CD14-positive monocyte (primary cell): ENCODE data around the gene FRMPD1. TPM values are rescaled to one million over a fixed set of nuclear protein-coding genes. Genes with fewer than 3 reads are reported as not detected.

Source experiments
- DNase-seq, 3 donors: peaks; one replicate each; pipeline ENCODE4 v3.0.0-alpha.2; 2011 to 2022
- H2AFZ ChIP-seq: 2 replicates; pipeline ENCODE4 v1.6.0; 2012; ENCODE audit warnings: mild to moderate bottlenecking, low read depth, low read length, inconsistent platforms; ENCODE audit not compliant: insufficient read depth, poor library complexity, severe bottlenecking
- H3K27ac ChIP-seq, 2 donors: 1 replicate in 1 of 2; 2 replicates in 1 of 2; pipeline ENCODE4 v1.5.1; 2012 to 2013; ENCODE audit warnings: low read length in 2 of 2, control low read depth in 1 of 2, inconsistent platforms in 1 of 2, low read depth in 1 of 2, mild to moderate bottlenecking in 1 of 2
- H3K27me3 ChIP-seq, 2 donors: one replicate each; pipeline versions ENCODE4 v1.6.0 to v1.6.1; 2011 to 2013; ENCODE audit warnings: low read length in 2 of 2; ENCODE audit not compliant: control insufficient read depth in 2 of 2, insufficient read depth in 2 of 2
- H3K36me3 ChIP-seq, 2 donors: replicated peaks in 1 of 2; 1 replicate in 1 of 2; 2 replicates in 1 of 2; pipeline versions ENCODE4 v1.5.1 to v1.6.1; 2012 to 2013; ENCODE audit warnings: low read length in 2 of 2, control low read depth in 1 of 2, inconsistent platforms in 1 of 2, mild to moderate bottlenecking in 1 of 2; ENCODE audit not compliant: insufficient read depth in 2 of 2, control insufficient read depth in 1 of 2
- H3K4me1 ChIP-seq, 2 donors: 1 replicate in 1 of 2; 2 replicates in 1 of 2; pipeline versions ENCODE4 v1.5.1 to v1.6.1; 2012 to 2013; ENCODE audit warnings: low read length in 2 of 2, control low read depth in 1 of 2, inconsistent platforms in 1 of 2, mild to moderate bottlenecking in 1 of 2, moderate library complexity in 1 of 2; ENCODE audit not compliant: insufficient read depth in 2 of 2, control insufficient read depth in 1 of 2
- H3K4me2 ChIP-seq: replicated peaks from 2 replicates; pipeline ENCODE3; 2012; ENCODE audit warnings: low read length, moderate library complexity, mild to moderate bottlenecking; ENCODE audit not compliant: poor library complexity, severe bottlenecking; ENCODE audit errors: extremely low read depth
- H3K4me3 ChIP-seq, 3 experiments: fragments of 200-600 bp in 1 of 3; sonication (generic) in 1 of 3; replicated peaks in 1 of 3; 1 replicate in 2 of 3; 2 replicates in 1 of 3; pipeline ENCODE4 v1.5.1; 2011 to 2013; ENCODE audit warnings: low read length in 3 of 3, mild to moderate bottlenecking in 3 of 3, control low read depth in 2 of 3, low read depth in 2 of 3, inconsistent platforms in 1 of 3, moderate library complexity in 1 of 3
- H3K79me2 ChIP-seq: 2 replicates; pipeline ENCODE4 v1.6.0; 2012; ENCODE audit warnings: mild to moderate bottlenecking, control low read depth, inconsistent platforms, low read length, moderate library complexity; ENCODE audit not compliant: insufficient read depth
- H3K9ac ChIP-seq: 2 replicates; pipeline ENCODE4 v1.6.0; 2017; ENCODE audit warnings: low read length, mild to moderate bottlenecking; ENCODE audit not compliant: insufficient read depth, poor library complexity, severe bottlenecking
- H3K9me3 ChIP-seq, 2 donors: replicated peaks in 1 of 2; 1 replicate in 1 of 2; 2 replicates in 1 of 2; pipeline versions ENCODE4 v1.5.1 to v1.6.1; 2012 to 2013; ENCODE audit warnings: low read length in 2 of 2, control low read depth in 1 of 2; ENCODE audit not compliant: control insufficient read depth in 1 of 2, insufficient read depth in 1 of 2
- H4K20me1 ChIP-seq: 2 replicates; pipeline ENCODE4 v1.6.0; 2012; ENCODE audit warnings: mild to moderate bottlenecking, low read length, control low read depth, moderate library complexity; ENCODE audit not compliant: insufficient read depth
- H3K27ac Mint-ChIP-seq, 7 donors: one replicate each; pipeline ENCODE4 v1.8.0; 2020; ENCODE audit warnings: mild to moderate bottlenecking in 7 of 7, mixed read lengths in 7 of 7, moderate library complexity in 6 of 7, inconsistent platforms in 2 of 7
- H3K27me3 Mint-ChIP-seq, 3 donors: one replicate each; pipeline ENCODE4 v1.8.0; 2021 to 2022; ENCODE audit warnings: low read depth in 3 of 3, mild to moderate bottlenecking in 3 of 3, mixed read lengths in 3 of 3, moderate library complexity in 3 of 3, inconsistent platforms in 1 of 3
- H3K36me3 Mint-ChIP-seq, 2 donors: one replicate each; pipeline ENCODE4 v1.8.0; 2020; ENCODE audit warnings: mixed read lengths in 2 of 2, inconsistent platforms in 1 of 2, mild to moderate bottlenecking in 1 of 2
- H3K4me1 Mint-ChIP-seq: one replicate; pipeline ENCODE4 v1.8.0; 2020; ENCODE audit warnings: mild to moderate bottlenecking, mixed read lengths
- H3K4me3 Mint-ChIP-seq, 2 donors: one replicate each; pipeline ENCODE4 v1.8.0; 2020; ENCODE audit warnings: mild to moderate bottlenecking in 2 of 2, mixed read lengths in 2 of 2, moderate library complexity in 1 of 2
- H3K9me3 Mint-ChIP-seq, 7 donors: one replicate each; pipeline ENCODE4 v1.8.0; 2020 to 2022; ENCODE audit warnings: mixed read lengths in 7 of 7, mild to moderate bottlenecking in 6 of 7, moderate library complexity in 6 of 7, inconsistent platforms in 2 of 7
- CTCF ChIP-seq: fragments of 200-600 bp; IDR thresholded peaks from one replicate; pipeline ENCODE4 v1.8.0; 2022; ENCODE audit warnings: antibody characterized with exemption, mild to moderate bottlenecking
- WGBS: methylation state at CpG from one replicate; pipeline ENCODE4 v1.1.5; 2013; ENCODE audit warnings: missing lambda C conversion rate; ENCODE audit not compliant: insufficient coverage; 5-methylcytosine and 5-hydroxymethylcytosine counted together
- intact Hi-C, 2 donors: fragments of 100-400 bp; cut with micrococcal nuclease; formaldehyde crosslinking; loops; one replicate each; pipeline versions ENCODE4 v1.15.0 to v1.15.1; 2023
- polyA plus RNA-seq, 3 donors: library from polyadenylated mRNA; depleted of rRNA in 1 of 3; unstranded in 2 of 3; stranded (reverse) in 1 of 3; fragments of 300-500 nt in 2 of 3; fragments of >200 nt in 1 of 3; fragmentation: Illumina TruSeq in 2 of 3; gene quantifications; 1 replicate in 2 of 3; 2 replicates in 1 of 3; pipeline ENCODE4 v1.2.3, GENCODE V29; 2012 to 2021

Gene FRMPD1
- polyA plus RNA-seq, 3 donors, result 0.03 TPM; not detected in 2

- H3K79me2 ChIP-seq, result no peaks in the 10 kb centered on the region
- Mint-ChIP-seq H3K4me1 (no peaks in the 10 kb centered on the region), H3K27ac (no peak overlapping the region), H3K36me3 (no peaks in the 10 kb centered on the region), H3K9me3 (no peaks in the 10 kb centered on the region), H3K4me3 (no peak overlapping the region), H3K27me3 (peaks cover 10 to 34% (median 31%) of the 10 kb centered on the region in 3 donors)
- TF ChIP-seq CTCF, result no peak
- no peak overlapping the region for H2AFZ ChIP-seq
- no peaks in the 10 kb centered on the region for H3K36me3 ChIP-seq
- no peaks in the 10 kb centered on the region for H3K4me1 ChIP-seq
- peaks cover 0 to 2% of the 10 kb centered on the region in 2 donors for H3K27me3 ChIP-seq
- no peak for DNase-seq
- H3K4me3 ChIP-seq, result no peak overlapping the region
- 66% methylated on average over 8 of the region's 9 CpGs for WGBS
- H4K20me1 ChIP-seq, result no peaks in the 10 kb centered on the region
- H3K9ac ChIP-seq, result no peak overlapping the region
- H3K27ac ChIP-seq, result no peak overlapping the region
- intact Hi-C loops, result no loop called here
- H3K9me3 ChIP-seq, result no peaks in the 10 kb centered on the region
- H3K4me2 ChIP-seq, result no peak overlapping the region
These were observed 17.4 kb downstream of the FRMPD1 start for GRCh38 chr9:37668116-37668601.

GRCh38 chr9:37669232-37669631 is 18.5 kb downstream of the FRMPD1 start:
- H3K27me3 Mint-ChIP-seq, result peaks cover 10 to 31% (median 25%) of the 10 kb centered on the region in 3 donors
- H2AFZ ChIP-seq, result no peak overlapping the region

More at GRCh38 chr9:37669232-37669631, 18.5 kb downstream of the FRMPD1 start:
- no peak for TF ChIP-seq CTCF
- Histone ChIP-seq H3K27ac (no peak overlapping the region), H3K27me3 (peaks cover 0 to 2% of the 10 kb centered on the region in 2 donors), H3K4me1 (no peaks in the 10 kb centered on the region), H3K4me3 (no peak overlapping the region), H4K20me1 (no peaks in the 10 kb centered on the region), H3K36me3 (no peaks in the 10 kb centered on the region), H3K4me2 (no peak overlapping the region), H3K9me3 (no peaks in the 10 kb centered on the region), H3K79me2 (no peaks in the 10 kb centered on the region), H3K9ac (no peak overlapping the region)
- WGBS, result 79% methylated on average over 4 of the region's 5 CpGs
- Mint-ChIP-seq H3K4me1 (no peaks in the 10 kb centered on the region), H3K4me3 (no peak overlapping the region), H3K36me3 (no peaks in the 10 kb centered on the region), H3K27ac (no peak overlapping the region), H3K9me3 (no peaks in the 10 kb centered on the region)
- intact Hi-C loops, result no loop called here
- DNase-seq, result no peak
